ENCODE data around the gene NT5C2. TPM values are rescaled to one million over a fixed set of nuclear protein-coding genes. Genes with fewer than 3 reads are reported as not detected.
"Not testable (repeated sequence)": the region's sequence is repeated elsewhere in the genome, so short reads cannot be mapped to it uniquely, and the experiment has no call there.

The NT5C2 gene
- 10 to 100 TPM; 71.8 to 74.0 TPM for total RNA-seq

DNA sequence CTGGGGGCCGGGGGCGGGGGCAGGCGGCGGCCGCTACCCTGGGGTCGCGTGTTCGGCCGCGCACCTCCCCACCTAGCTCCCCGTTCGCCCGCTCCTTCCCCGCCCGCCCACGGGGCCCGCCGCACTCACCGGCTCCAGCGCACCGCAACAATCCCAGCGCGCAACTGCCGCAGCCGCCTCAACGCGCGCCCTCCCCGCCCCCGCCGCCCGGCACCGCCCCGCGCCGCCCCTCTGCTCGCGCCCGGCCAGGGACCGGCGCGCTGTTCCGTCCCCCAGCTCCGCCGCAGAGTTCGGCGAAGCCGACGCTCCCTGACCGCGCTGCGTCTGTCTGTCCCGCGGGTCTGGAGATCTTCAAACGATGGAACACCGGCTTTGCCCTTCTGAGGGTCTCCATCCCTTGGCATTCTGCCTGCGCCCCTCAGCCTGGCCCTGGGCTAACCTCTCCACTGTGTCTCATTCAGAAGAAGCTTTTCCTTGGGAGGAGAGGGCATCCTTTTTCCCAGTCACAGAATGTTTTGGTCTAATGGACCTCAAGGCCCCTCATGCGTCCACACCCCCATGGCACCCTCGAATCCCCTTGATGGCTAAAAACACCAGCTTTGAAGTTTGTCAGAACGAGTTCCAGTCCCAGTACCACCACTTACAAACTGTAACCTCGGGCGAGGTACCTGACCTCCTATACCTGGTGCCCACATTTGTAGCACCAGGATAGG, at the start of gene NT5C2:
Gene NT5C2 (minus strand): TSS at position 166 of the 713 bp plus-strand sequence. CDS start 18,314 bp downstream, outside the sequence.
- Mint-ChIP-seq H3K9me3 (no peaks in the 10 kb centered on the region), H3K27ac (peak within 1 kb of the TSS; percentile 97), H3K27me3 (no peaks in the 10 kb centered on the region), H3K4me1 (peaks cover 50% of the 10 kb centered on the region), H3K4me3 (peak within 1 kb of the TSS; percentile 99), H3K36me3 (ENCODE audit: low read depth) (peaks cover 28% of the 10 kb centered on the region)
- peak; percentile 83 for DNase-seq
- ChIA-PET POLR2A (interaction anchor here (0.6 to 3.5 kb wide), 23 partner anchors 8 to 743 kb away, joined by 3 to 20 read pairs (median 3); partner anchors contain the start of genes C10orf95, CNNM2, PCGF6 and TAF5), CTCF (interaction anchor here (1.6 to 2.5 kb wide), 3 partner anchors 38 to 275 kb away, joined by 4 to 10 read pairs (median 9); partner anchors contain the start of gene CNNM2)

DNA sequence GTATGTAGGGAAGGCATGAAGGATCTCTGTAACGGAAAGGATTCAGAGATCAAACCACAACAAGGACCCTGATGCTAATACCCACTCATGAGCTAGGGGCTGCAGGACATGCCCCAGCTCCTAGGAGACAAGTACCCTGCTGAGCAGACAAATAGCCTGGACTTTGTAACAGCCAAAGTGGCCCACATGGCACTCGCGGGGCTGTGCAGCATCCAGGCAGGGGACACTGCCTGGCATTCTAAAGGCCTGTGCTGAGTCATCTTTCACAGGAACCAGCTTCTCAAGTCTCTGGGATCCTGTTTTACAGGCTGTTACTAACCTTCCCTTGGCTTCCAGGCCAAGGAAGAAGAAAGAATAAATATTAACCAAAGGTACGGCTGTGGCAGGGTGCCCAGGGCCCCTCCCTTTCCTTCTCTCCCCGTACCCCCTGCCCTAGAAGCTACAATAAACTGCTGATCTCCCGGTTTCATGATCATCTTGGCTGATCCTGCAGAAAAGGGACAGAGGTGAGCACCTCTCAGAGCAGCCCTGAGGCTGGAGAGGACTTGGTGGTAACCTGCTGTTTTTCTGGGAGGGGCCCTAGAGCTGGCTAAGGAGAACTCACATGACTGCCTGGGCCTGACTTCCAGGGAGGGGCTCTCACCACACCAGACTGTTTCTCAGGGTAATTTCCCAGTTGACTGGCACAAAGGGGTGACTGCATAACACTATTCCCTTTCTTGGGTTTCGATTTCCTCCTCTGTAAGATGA, 48.4 kb upstream of the NT5C2 start:
- no peaks in the 10 kb centered on the region for H3K36me3 Mint-ChIP-seq (ENCODE audit: low read depth)
- H3K4me3 Mint-ChIP-seq, result no peak overlapping the region
- ChIA-PET CTCF (interaction anchor here (0.6 to 1.8 kb wide), 6 partner anchors 13 to 324 kb away, joined by 3 to 5 read pairs (median 3); partner anchors contain the start of gene CNNM2), POLR2A (interaction anchor here (0.8 kb wide), 1 partner anchor 49 kb away, joined by 3 read pairs; no protein-coding TSS in a partner anchor)
- DNase-seq, result no peak
- H3K27ac Mint-ChIP-seq, result no peak overlapping the region
- H3K27me3 Mint-ChIP-seq, result no peaks in the 10 kb centered on the region
- H3K4me1 Mint-ChIP-seq, result peaks cover 21% of the 10 kb centered on the region
- no peaks in the 10 kb centered on the region for H3K9me3 Mint-ChIP-seq

DNA sequence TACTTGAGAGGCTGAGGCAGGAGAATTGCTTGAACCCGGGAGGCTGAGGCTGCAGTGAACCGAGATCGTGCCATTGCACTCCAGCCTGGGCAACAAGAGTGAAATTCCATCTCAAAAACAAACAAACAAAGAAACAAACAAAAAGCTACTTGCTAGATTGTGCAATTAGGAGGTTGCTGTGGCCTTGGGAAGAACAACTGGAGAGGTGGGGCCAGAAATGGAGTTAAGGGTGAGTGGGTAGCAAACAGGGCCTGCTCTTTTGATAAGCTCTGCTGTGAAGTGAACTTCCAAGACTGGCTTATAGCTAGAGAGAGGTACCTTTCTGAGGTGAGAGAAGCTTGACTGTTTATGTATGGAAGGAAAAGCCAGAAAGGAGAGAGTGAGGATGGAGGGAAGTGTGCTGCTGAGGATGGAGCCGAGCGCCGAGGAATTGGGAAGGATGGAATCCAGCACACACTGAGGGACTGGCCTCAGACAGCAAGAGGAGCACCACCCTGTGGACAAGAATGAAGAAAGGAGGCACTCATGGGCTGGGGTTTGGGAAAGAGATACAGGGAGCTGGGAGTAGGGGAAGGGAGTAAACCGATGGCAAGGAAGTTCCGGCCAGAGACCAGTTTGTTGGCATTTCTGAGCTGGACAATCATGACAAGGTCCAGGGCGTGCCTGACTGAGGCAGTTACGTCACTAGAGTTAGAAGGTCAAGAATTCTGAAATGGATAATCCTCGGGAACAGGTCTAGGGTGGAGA, 45.6 kb upstream of the NT5C2 start:
- H3K36me3 Mint-ChIP-seq (ENCODE audit: low read depth), result no peaks in the 10 kb centered on the region
- H3K4me3 Mint-ChIP-seq, result no peak overlapping the region
- peaks cover 4% of the 10 kb centered on the region for H3K27me3 Mint-ChIP-seq
- POLR2A ChIA-PET, result interaction anchor here (1.0 to 1.2 kb wide), 2 partner anchors 11 to 156 kb away, joined by 3 read pairs; no protein-coding TSS in a partner anchor
- H3K9me3 Mint-ChIP-seq, result no peaks in the 10 kb centered on the region
- no peak for DNase-seq
- CTCF ChIA-PET, result interaction anchor here (0.6 to 1.3 kb wide), 3 partner anchors 9 to 191 kb away, joined by 3 to 5 read pairs (median 3); no protein-coding TSS in a partner anchor
- H3K27ac Mint-ChIP-seq, result no peak overlapping the region
- H3K4me1 Mint-ChIP-seq, result peaks cover 17% of the 10 kb centered on the region

DNA sequence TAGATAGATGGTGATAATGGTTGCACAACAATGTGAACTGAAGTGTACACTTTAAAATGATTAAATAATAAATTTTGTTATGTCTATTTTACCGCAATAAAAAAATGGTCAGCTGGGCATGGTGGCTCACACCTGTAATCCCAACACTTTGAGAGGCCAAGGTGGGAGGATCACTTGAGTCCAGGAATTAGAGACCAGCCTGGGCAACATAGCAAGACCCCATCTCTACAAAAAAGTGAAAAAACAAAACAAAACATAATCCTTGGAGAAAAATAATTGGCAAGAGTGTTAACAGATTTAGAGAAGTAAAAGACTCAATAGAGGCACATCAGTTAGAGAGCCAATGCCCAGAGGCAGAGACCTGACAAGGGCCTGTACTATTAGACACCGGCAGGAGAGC, 42.7 kb upstream of the NT5C2 start:
- Mint-ChIP-seq H3K4me1 (peaks cover 7% of the 10 kb centered on the region), H3K27me3 (peaks cover 9% of the 10 kb centered on the region), H3K4me3 (no peak overlapping the region), H3K27ac (no peak overlapping the region), H3K9me3 (no peaks in the 10 kb centered on the region), H3K36me3 (ENCODE audit: low read depth) (no peaks in the 10 kb centered on the region)
- no peak for DNase-seq
- ChIA-PET POLR2A (no interaction called here), CTCF (interaction anchor here (0.7 kb wide), 1 partner anchor 80 kb away, joined by 3 read pairs; no protein-coding TSS in a partner anchor)

DNA sequence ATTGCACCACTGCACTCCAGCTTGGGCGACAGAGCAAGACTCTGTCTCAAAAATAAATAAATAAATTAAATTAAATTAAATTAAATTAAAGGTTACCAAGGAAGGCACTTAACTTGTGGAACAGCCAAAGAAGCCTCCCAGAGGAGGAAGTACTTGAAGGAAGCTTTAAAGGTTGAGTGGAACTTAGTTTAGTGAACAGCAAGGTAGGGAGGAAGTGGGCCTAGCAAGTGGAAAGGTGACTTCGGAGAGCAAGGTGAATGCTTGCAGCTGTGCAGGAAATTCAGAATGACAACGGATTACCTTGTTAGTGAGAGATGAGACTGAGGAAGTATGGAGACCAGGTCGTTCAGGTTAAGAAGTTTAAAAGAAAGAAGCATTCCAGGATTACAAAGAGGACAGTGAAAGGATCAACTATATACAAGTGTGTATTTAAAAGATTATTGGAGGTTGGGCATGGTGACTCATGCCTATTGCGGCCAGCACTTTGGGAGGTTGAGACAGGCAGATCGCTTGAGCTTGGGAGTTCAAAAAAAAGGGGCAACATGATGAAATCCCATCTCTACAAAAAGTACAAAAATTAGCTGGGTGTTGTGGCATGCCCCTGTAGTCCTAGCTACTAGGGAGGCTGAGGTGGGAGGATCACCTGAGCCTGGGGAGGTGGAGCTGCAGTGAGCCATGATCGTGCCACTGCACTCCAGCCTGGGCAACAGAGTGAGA, 39.9 kb upstream of the NT5C2 start:
- DNase-seq, result no peak
- ChIA-PET POLR2A (no interaction called here), CTCF (interaction anchor here (1.4 kb wide), 1 partner anchor 12 kb away, joined by 4 read pairs; no protein-coding TSS in a partner anchor)
- peaks cover 9% of the 10 kb centered on the region for H3K27me3 Mint-ChIP-seq
- H3K4me1 Mint-ChIP-seq, result no peaks in the 10 kb centered on the region
- H3K36me3 Mint-ChIP-seq (ENCODE audit: low read depth), result no peaks in the 10 kb centered on the region
- no peak overlapping the region for H3K4me3 Mint-ChIP-seq
- no peak overlapping the region for H3K27ac Mint-ChIP-seq
- no peaks in the 10 kb centered on the region for H3K9me3 Mint-ChIP-seq

DNA sequence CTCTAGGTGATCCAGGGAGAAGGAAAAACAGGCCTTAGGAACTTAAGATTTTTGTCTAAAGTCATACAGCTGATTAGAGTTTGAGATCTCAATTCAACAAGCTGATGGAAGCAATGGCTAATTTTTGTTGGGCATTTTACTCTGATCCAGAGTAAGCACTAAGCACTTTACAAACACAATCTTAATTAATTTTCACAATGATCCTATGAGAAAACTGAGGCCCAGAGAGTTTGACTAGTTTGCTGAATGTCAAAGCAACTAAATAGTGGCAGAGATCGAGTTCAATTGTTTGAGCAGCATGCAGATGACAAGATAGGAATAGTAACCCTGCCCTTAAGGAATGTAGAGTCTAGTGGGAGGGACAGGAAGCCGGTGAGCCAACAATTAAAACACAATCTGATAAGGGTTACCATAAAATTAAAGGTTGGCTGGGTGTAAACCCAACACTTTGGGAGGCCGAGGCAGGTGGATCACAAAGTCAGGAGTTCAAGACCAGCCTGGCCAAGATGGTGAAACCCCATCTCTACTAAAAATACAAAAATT, 39.1 kb upstream of the NT5C2 start:
- ChIA-PET CTCF (interaction anchor here (1.6 to 2.4 kb wide), 2 partner anchors 12 to 15 kb away, joined by 4 to 10 read pairs; no protein-coding TSS in a partner anchor), POLR2A (interaction anchor here (1.2 kb wide), 1 partner anchor 40 kb away, joined by 3 read pairs; the partner anchor contains the start of gene NT5C2)
- H3K27me3 Mint-ChIP-seq, result peaks cover 9% of the 10 kb centered on the region

DNA sequence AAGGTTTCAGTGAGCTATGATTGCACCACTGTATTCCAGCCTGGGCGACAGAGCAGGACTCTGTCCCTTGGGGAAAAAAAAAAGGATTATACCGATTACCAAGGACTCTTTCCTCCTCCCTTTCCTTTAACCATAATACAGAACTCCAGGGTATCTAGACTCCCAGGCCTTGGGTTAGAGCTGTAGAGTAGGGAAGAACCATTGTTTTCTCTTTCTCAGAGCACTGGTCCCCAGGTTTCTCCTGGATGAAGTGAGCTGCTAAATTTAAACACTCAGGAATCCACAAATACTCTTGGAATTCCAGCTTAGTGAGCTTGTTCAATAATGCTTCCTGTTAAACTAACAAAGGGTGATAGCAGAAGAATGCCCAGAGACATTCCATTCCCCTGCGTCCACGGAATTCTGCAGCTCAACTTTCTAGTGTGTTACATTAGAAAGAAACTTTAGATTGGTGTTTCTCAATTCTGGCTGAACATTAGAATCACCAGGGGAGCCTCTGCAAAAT, 38.0 kb upstream of the NT5C2 start:
- H3K4me3 Mint-ChIP-seq, result no peak overlapping the region
- DNase-seq, result no peak
- peaks cover 9% of the 10 kb centered on the region for H3K27me3 Mint-ChIP-seq
- H3K4me1 Mint-ChIP-seq, result no peaks in the 10 kb centered on the region
- no peaks in the 10 kb centered on the region for H3K36me3 Mint-ChIP-seq (ENCODE audit: low read depth)
- no peak overlapping the region for H3K27ac Mint-ChIP-seq
- ChIA-PET CTCF (interaction anchor here (0.6 to 2.4 kb wide), 4 partner anchors 13 to 296 kb away, joined by 3 to 10 read pairs (median 4); no protein-coding TSS in a partner anchor), POLR2A (interaction anchor here (1.2 kb wide), 1 partner anchor 39 kb away, joined by 3 read pairs; the partner anchor contains the start of gene NT5C2)
- H3K9me3 Mint-ChIP-seq, result no peaks in the 10 kb centered on the region

More for the DNA sequence above, 39.1 kb upstream of the NT5C2 start:
- Mint-ChIP-seq H3K36me3 (ENCODE audit: low read depth) (no peaks in the 10 kb centered on the region), H3K4me1 (no peaks in the 10 kb centered on the region), H3K27ac (no peak overlapping the region), H3K4me3 (no peak overlapping the region), H3K9me3 (no peaks in the 10 kb centered on the region)
- no peak for DNase-seq

DNA sequence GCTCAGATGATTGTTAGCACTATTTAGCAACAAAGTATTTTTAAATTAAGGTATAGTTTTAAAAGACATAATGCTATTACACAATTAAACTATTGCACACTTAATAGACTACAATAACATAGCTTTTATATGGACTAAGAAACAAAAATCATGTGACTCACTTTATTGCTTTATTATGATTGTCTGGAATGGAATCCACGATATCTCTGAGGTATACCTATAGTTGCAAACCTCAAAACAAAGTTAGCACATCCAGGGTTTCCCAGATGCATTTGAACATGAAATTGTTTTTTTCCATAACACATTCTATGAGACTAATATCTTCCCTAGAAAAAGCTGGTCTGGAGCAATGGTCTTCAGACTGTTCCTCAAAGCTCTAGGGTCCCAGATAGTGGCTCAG, 34.3 kb upstream of the NT5C2 start:
- Mint-ChIP-seq H3K9me3 (peaks cover 11% of the 10 kb centered on the region), H3K4me1 (no peaks in the 10 kb centered on the region), H3K27ac (no peak overlapping the region), H3K36me3 (ENCODE audit: low read depth) (peaks cover 5% of the 10 kb centered on the region), H3K4me3 (no peak overlapping the region), H3K27me3 (peaks cover 3% of the 10 kb centered on the region)
- POLR2A ChIA-PET, result interaction anchor here (1.0 kb wide), 1 partner anchor 34 kb away, joined by 3 read pairs; the partner anchor contains the start of gene NT5C2
- CTCF ChIA-PET, result no interaction called here
- DNase-seq, result no peak

DNA sequence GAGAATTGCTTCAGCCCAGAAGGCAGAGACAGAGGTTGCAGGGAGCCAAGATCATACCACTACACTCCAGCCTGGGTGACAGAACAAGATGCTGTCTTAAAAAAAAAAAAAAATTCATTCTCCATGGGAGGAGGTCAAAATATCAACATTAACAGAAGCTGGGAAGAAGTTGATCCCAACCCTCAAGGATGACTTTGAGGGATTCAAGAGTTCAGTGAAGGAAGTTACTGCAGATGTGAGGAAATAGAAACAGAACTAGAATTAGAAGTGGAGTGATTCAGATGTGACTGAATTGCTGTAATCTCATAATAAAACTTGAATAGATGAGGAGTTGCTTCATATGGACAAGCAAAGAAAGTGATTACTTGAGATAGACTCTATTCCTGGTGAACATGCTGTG, 32.9 kb upstream of the NT5C2 start:
- Mint-ChIP-seq H3K36me3 (ENCODE audit: low read depth) (peaks cover 5% of the 10 kb centered on the region), H3K27me3 (no peaks in the 10 kb centered on the region), H3K4me3 (no peak overlapping the region), H3K4me1 (no peaks in the 10 kb centered on the region), H3K9me3 (peaks cover 14% of the 10 kb centered on the region), H3K27ac (no peak overlapping the region)
- no peak for DNase-seq
- CTCF ChIA-PET, result interaction anchor here (0.6 kb wide), 1 partner anchor 1130 kb away, joined by 3 read pairs; no protein-coding TSS in a partner anchor
- POLR2A ChIA-PET, result no interaction called here

DNA sequence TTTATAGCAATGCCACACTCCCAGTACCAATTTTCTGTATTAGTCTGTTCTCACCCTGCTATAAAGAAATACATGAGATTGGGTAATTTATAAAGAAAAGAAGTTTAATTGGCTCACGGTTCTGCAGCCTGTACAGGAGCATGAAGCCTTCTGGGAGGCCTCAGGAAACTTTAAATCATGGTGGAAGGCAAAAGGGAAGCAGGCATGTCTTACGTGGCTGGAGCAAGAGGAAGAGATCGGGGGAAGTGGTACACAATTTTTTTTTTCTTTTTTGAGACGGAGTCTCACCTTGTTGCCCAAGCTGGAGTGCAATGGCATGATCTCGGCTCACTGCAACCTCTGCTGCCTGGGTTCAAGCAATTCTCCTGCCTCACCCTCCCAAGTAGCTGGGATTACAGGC, 31.6 kb upstream of the NT5C2 start:
- H3K27me3 Mint-ChIP-seq; POLR2A ChIA-PET; H3K4me1 Mint-ChIP-seq; H3K27ac Mint-ChIP-seq; CTCF ChIA-PET; H3K4me3 Mint-ChIP-seq; H3K36me3 Mint-ChIP-seq (ENCODE audit: low read depth); DNase-seq: not testable (repeated sequence)
- peaks cover 14% of the 10 kb centered on the region for H3K9me3 Mint-ChIP-seq

DNA sequence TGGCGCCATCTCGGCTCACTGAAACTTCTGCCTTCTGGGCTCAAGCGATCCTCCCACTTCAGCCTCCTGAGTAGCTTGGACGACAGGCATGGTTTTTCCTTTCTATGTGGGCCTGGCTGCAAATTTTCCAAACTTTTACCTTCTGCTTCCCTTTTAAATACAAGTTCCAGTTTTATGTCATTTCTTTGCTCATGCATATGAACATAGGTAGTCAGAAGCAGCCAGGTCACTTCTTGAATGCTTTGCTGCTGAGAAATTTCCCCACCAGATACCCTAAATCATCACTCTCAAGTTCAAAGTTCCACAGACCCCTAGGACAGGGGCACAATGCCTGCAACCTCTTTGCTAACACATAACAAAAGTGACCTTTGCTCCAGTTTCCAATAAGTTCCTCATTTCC, 31.1 kb upstream of the NT5C2 start:
- ChIA-PET POLR2A (no interaction called here), CTCF (no interaction called here)
- Mint-ChIP-seq H3K27me3 (no peaks in the 10 kb centered on the region), H3K4me1 (no peaks in the 10 kb centered on the region), H3K36me3 (ENCODE audit: low read depth) (peaks cover 5% of the 10 kb centered on the region), H3K27ac (no peak overlapping the region), H3K4me3 (no peak overlapping the region), H3K9me3 (peaks cover 14% of the 10 kb centered on the region)
- no peak for DNase-seq
